GM19240 (cell line): ENCODE data around the gene FAM222B.
"Not testable (repeated sequence)": the region's sequence is repeated elsewhere in the genome, so short reads cannot be mapped to it uniquely, and the experiment has no call there.

ENCODE experiments used
- DNase-seq: peaks from one replicate; pipeline ENCODE4 v3.0.0; 2011; ENCODE audit warnings: low spot score; ENCODE audit not compliant: insufficient read length

FAM222B gene, protein sequence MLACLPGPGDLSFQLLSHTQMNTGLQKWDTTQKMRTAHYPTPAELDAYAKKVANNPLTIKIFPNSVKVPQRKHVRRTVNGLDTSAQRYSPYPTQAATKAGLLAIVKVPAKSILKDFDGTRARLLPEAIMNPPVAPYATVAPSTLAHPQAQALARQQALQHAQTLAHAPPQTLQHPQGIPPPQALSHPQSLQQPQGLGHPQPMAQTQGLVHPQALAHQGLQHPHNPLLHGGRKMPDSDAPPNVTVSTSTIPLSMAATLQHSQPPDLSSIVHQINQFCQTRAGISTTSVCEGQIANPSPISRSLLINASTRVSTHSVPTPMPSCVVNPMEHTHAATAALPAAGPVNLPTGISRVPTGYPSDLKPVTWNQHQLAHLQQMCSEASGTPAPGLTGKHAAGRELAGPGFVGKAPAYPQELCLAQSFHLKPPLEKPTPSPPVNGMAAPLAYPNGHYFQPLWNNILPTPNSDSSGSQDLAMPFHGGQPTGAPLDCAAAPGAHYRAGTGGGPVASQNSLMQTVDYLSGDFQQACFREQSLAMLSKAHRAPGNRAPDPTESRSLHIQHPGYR

DNA sequence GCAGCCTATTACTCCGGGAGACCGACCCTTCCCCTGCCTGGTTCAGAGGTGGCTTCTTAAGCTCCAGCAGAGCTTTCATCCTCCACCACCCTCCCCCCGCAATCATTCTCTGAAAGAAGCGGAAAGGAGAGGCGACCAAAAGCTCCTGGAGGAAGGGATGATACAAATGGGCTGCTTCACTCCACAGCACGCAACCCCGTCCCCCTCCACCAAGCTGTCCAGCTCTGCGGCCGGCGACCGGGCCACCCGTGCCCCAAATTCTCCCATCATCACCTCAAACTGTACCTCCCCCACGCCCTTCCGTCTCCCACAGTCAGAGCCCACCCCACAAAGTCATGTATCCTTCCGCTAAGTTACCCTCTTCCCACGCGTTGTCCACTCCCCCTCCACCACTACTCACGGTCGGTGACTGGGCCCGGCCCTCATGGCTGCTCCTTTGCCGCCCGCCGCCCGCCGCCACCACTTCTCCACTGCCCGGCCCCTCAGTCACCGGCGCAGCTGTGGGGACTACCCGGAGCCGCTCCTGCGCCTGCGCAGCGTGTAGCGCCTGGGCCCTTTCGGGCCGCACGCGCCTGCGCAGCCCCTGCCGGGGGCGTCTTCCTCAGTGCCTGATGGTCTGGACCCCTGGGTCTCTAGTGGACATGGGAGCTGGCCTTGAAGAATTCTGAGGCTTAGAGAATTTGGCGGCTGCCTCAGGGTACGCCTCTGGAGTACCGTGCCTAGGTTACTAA lies at the start of gene FAM222B:
Gene FAM222B (minus strand): TSS at position 509 of the 731 bp plus-strand sequence. CDS start 76,123 bp downstream, outside the sequence.
- peak; percentile 99 for DNase-seq

DNA sequence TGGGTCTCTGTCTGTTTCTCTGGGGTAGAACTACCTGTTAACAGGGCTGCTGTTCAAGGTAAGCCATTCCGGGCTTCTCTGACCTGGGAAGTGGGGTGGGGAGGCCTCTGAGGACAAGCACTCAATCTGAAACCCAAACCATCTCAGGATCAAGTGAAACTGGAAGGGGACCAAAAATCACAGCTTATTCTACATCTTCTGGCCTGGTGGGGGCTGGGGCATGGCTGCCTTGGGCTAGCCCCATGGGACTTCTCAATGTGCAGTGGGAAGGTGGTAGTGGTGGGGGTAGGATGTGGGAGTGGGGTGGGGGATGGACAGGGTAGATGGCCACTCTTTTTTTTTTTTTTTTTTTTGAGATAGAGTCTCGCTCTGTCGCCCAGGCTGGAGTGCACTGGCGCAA lies 49.4 kb upstream of the FAM222B start:
- DNase-seq, result peak; percentile 55

DNA sequence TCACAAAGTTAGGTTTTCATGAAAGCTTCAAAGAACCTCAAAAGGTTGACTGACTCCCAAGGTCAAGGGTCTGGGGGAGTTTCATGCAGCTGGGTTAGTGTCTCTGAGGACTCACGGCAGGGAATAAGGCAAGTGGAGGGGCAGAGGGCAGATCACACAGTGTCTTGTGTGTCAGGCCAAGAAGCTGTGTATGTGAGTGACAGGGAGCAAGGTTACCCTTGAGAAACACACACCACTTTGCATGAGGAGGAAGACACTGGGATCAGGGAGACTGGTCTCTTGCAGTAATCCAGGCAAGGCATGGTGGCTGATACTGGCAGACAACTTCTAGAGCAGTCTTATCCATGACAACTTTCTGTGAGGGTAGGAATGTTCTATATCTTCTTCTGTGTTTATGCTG lies 48.6 kb upstream of the FAM222B start:
- no peak for DNase-seq

DNA sequence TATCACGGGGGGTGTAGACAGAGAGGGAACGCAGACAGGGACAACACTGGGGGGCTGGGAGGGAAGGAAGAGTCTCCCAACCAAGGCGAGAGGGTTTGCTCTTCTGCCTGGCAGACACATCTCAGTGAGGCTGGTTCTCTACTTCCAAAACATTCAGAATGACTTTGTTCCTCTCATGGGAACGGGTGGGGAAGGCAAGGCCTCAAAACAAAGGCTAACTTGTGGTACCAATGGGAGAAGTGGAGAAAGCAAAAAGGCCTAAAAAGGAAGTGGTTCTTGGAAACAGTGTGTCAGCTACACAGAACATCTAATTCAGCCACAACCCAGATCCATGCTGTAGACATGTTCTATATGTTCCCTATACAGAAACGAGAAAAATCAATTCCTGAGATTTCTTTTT lies 47.4 kb upstream of the FAM222B start:
- DNase-seq, result no peak

DNA sequence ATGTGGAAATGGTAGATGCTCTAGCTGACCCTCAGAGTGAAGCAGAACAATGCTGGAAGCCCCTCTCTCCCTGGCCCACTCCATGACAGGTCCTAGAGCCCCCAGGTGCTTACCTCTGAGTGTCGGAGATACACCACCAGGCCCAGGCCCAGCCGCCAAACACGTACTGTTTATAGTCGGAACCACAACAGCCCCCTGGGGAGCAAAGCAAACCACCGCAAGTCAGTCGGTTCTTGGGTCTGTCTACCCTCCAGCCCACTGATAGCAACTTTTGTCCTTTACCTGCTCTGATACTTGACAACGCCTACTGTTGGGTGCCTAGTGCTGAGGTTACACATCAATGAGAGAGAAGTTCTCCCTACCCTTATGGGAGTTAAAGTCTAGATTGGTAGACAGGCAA lies 46.2 kb upstream of the FAM222B start:
- DNase-seq, result no peak

DNA sequence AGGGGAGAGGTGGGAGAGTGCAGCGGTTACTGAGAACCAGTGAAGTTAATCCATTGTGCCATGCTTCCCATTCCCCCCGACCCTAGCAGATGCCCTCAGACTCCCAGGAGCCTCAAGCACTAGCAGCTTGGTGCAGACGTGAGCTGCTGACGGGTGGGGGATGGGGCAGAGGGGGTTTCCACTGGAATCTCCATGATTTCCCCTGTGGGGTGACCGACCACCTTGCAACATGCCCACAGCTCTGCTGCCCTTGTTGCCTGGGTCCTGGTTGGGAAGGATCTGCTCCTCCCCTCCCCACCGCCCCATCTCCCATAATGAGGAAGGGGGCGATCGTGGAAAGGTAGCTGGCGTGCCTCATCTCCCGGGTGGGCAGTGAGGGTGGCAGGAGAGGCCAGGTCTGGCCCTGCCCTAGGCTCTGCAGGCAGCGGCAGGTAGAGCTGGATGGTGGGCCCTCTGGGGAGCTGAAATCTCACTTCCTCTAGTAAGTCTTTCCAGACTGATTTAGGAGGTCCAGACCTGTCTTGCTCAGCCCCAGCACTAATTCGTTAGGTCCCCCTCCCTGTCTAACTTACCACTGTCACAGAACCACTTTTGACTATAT lies 45.4 kb upstream of the FAM222B start:
- DNase-seq, result no peak

DNA sequence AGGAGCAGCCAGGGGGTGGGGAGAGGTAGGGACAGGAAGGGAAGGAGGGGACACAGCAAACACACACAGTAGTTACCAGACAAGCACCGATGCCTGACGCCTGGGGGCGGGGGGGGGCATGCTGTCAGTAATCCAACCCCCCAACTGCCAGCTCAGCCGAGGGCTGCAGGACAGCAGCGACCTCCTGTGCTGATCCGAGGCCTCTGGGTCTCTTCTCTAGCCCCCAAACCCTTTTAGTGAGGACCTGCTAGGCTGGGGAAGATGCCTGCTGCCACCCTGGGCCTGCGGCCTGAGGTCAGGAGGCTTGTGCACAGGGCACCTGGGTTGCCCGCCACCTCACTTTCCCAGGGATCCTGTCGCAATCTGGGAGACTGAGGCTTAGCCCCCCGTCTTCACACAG lies 43.4 kb upstream of the FAM222B start:
- DNase-seq, result no peak

DNA sequence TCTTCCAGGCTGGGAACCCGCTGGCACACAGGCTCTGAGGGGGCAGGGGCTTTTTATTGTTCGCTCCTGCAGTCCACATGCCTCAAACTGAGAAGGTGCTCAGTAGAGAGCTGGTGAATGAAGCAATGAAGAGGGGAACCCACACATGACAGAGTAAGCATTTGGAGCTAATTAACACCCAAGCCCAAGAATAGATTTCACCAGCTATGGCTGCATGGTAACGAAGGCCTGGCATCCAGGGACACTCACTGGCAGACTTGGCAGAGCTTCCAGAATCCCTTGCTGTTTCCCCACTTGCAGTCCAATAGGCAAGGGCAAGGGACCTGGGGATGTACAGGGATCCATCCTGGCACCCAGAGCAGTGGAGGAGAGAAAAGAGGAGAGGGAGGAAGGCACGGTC lies 42.8 kb upstream of the FAM222B start:
- DNase-seq, result no peak

DNA sequence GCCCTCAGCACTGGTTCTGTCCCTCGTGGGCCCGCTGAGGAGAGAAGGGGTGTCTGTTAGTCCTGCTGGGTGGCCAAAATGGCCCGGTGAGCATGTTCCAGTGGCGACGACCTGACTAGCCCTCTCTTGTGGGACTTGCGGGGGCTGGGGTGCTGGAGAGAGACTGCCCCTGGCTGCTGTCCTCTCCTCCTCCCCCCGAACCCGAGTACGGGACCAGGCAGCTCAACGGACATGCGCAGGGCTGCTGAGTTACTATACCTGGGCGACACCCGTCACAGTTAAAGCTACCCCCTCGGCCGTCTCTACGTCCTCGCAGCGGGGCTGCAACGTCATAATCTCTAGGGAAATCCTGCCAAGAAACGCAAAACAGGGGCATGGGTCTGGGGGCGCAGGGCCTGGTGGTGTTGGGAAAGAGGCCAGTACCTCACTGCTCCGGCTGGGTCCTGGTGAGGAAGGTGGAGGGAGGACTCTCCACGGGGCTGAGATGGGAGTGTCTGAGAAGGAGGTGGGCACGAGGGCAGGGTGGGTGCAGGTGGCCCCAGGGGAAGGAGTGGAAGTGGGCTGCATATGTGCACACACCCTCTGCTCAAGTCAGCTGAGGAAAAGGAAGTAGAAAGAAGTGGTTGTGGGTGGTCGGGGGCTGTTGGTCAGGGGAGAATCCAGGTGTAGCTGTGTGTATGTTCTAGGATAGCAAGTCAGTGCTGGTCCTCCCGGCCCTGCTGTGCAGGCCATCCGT lies 41.5 kb upstream of the FAM222B start:
- no peak for DNase-seq

DNA sequence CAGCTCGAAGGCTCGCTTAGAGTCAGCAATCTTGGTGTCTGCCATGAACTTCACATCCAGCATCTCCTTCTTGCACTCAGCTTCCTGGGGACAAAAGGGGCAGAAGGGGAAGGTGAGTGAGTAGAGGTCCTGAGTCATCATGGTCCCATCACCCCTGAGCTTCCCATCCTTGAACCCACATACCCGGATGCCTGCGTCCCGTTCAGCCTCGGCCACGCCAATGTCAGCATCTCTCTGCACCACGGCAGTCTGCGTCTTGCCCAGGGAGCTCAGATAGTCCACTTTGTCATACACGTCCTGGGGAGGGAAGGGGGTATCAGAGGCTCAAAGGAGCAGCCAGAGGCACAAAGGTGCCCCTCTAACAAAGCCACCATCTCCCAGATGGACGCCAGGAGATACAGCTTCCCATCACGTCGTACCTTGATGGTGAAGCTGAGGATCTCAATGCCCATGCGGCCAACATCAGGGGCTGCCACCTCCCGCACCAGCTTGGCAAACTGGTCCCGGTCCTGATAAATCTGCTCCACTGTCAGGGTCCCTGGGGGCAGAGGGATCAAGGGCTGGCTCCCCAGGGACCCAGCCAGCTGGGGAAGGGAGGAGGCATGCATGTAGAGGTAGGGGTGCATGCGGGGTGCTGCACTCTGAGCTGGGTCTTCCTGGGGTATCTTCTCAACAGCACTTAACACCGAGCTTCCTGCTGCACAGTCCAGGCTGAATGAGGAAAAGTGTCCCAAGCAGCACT lies 39.7 kb upstream of the FAM222B start:
- DNase-seq, result no peak

DNA sequence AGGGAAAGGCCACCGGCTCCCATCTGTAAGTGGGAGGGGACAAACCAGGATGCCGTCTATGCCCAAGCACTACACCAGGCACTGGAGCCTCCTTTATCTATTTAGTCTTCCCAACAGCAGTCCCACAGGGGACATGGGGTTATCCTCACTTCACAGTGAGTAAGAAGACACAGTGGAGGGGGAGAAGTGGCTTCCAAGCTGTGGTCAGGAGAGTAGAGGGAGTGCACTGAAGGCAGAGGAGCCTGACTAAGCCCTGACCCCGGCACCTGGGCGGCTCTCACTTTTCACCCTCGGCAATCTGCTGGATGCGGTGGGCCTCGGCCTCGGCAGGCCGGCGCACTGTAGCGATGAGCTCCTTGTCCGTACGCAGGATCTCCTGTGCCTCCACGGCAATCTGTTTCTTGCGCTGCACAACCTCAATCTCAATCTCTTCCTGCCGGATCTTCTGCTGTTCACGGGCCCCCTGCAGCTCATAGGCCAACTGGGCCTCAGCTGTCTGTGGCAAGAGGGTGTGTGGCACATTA lies 39.0 kb upstream of the FAM222B start:
- no peak for DNase-seq

DNA sequence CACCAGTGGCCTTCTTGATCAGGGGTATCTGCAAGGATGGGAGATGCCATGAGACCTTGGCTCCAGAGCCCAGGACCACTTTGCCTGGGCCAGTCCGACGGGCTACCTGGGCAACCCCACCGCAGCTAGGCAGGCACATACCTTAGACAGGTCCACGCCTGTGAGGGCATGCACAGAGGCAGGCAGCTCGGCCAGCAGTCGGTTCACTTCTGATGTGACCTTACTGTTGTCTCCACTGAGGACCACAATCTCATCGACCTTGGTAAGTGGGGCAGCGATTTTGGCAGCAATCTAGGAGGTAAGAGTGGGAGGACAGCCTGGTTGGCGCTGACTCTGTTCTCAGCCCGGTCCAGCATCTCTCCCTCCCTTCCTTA lies 38.0 kb upstream of the FAM222B start:
- DNase-seq, result no peak

DNA sequence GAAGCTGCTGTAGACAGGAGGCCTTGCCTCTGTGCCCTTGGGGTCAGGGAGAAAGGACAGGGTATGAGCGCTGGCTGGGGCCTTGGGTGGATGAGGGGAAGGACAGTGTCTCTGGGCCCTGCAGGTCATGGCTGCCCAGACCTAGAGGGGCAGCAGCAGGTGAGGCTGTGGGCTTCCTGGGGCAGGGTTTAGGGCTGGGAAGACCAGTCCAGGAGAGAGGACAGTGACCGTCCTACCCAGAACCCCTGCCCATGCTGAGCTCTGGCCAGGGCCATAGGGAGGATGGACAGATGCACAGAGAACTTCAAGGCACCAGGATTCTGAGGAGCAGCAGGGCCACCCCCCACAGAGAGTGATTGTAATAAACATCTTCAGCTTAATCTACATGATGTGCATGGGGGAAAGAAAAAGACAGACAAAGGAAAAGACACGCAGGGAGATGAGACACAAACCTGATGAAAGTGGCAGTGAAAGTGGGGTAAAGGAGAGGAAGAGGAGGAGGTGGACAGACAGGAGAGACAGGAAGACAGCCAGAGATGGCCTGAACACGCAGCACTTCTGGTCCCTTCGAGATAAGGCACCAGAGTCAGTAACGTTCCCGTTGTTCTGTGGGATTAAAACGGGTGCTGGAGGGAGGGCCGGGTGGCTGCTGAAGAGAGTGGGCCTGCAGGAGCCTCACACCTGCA lies 37.4 kb upstream of the FAM222B start:
- DNase-seq, result no peak

DNA sequence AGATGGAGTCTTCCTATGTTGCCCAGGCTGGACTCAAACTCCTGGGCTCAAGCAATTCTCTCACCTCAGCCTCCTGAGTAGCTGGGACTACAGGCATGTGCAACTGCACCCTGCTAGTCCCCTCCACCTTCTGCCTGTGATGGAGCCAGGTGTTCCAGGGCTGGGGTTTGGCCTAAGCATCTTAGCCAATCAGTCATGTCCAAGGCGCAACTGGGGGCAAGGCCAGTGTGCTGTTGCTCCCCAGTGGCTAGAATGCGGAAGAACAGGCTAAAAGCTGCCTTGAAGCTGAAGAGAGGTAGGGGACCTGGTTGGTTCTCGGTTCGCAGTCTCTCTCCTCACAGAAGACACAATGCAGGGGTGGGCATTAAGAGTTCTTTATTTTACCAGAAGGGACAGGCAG lies 36.4 kb upstream of the FAM222B start:
- DNase-seq, result no peak

DNA sequence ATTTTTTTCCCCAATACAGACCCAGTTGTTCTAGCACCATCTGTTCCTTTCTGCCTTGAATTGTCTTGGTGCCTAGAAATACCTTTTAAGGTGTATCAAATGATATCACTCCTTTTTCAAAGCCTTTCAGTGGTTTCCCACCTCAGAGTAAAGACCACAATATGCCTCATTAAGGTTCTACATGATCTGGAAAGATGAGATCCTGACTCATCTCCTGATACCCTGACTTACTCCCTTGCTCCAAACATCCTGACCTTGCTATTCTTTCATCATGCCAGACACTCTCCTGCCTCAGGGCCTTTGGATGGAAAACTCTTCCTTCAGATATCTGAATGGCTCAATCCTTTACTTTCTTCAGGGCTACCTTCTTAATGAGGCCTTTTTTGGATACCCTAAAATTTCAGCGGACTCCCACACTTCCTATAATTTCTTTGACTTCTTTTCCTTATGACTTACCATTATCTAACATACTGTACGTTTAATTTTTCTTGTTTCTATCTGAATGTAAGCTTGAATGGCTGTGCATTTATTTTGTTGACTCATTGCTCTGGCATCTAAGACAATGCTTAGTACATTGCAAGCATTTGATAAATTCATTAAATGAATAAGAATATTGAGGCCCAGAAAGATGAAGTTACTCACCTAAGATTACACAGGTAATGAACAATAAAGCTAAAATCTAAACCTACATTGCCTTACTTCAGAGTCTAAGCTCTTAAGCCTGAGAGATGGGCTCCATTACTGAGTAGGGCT lies 35.7 kb upstream of the FAM222B start:
- no peak for DNase-seq

DNA sequence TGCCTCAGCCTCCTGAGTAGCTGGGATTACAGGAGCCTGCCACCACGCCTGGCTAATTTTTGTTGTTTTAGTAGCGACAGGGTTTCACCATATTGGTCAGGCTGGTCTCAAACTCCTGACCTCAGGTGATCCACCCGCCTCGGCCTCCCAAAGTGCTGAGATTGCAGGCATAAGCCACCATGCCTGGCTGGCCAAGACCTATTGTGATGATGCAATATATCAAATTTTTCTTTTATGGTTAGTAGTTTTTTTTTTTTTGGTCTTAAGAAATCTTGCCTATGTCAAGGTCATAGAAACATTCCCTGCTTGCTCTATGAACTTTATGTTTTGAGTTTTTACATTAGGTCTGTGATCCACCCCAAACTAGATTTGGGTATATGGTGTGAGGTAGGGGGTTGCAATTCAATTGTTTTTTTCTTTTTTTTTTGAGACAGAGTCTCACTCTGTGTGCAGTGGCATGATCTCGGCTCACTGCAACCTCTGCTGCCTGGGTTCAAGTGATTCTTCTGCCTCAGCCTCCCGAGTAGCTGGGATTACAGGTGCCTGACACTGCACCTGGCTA lies 34.6 kb upstream of the FAM222B start:
- DNase-seq, result not testable (repeated sequence)

DNA sequence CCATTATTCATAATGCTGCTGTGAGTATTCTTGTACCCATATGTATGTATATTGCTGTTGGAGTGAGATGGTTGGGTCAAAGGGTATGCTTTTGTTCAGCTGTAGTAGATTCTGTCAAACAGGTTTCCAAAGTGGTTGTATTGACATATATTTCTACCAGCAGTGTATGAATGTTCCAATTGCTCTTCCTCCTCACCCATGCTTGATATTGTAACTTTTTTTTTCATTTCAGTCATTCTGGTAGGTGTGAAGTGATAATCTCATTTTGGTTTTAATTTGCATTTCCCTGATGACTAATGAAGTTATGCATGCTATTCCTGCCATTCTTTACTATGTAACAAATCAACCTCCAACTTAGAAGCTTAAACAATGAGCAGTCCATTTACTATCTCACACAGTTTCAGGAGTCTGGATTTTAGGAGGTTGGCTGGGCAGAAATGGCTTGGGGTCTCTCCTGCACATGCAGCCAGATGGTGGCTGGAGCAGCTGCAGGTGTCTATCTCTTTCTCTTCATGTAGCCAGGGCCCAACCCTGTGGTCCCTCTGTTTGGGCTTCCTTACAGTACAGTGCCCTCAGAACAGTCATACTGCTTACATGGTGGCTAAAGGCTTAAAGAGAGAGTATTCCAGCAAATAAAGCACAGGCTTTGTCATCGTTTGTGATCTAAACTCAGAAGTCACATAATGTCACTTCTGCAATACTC lies 33.4 kb upstream of the FAM222B start:
- DNase-seq, result no peak

DNA sequence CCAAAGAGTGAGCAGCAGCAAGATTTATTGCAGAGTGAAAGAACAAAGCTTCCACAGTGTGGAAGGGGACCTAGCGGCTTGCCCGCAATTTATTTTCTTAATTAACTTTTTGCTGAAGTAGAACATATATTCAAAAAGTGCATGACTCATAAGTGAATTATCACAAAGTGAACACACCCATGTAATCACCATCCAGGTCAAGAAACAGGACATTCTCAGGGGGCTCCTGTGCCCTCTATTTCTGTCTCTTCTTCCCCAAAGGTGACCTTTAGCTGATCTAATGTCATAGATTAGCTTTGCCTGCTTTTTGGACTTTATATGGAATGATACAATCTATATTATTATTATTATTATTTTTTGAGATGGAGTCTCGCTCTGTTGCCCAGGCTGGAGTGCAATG lies 32.2 kb upstream of the FAM222B start:
- DNase-seq, result no peak
